ENCODE results near the gene ALMS1.

Gene ALMS1

GRCh38 chr2:73611193-73611592 is 225.6 kb downstream of the ALMS1 start:
- Histone ChIP-seq H3K36me3 (ENCODE audit: low read length) (no peaks in the 10 kb centered on the region), H3K4me2 (ENCODE audit: low read depth, low read length, poor library complexity, severe bottlenecking) (no peak overlapping the region), H3K9me3 (ENCODE audit: insufficient read depth, low read length) (no peaks in the 10 kb centered on the region), H3K27me3 (ENCODE audit: low read length) (no peaks in the 10 kb centered on the region), H2AFZ (ENCODE audit: low read depth, low read length, severe bottlenecking) (no peak overlapping the region), H3K27ac (ENCODE audit: low read depth, low read length) (no peak overlapping the region), H3K79me2 (ENCODE audit: insufficient read depth, low read length) (no peaks in the 10 kb centered on the region), H3K4me3 (ENCODE audit: insufficient read depth, low read length, poor library complexity, severe bottlenecking) (no peak overlapping the region), H3K9me2 (replicated peaks; ENCODE audit: insufficient read depth, low read length) (no peaks in the 10 kb centered on the region), H4K20me1 (ENCODE audit: low read depth, low read length) (no peaks in the 10 kb centered on the region), H3F3A (ENCODE audit: insufficient read depth) (no peaks in the 10 kb centered on the region), H3K9ac (ENCODE audit: low read length) (no peak overlapping the region)
- TF ChIP-seq, protein P1, sequence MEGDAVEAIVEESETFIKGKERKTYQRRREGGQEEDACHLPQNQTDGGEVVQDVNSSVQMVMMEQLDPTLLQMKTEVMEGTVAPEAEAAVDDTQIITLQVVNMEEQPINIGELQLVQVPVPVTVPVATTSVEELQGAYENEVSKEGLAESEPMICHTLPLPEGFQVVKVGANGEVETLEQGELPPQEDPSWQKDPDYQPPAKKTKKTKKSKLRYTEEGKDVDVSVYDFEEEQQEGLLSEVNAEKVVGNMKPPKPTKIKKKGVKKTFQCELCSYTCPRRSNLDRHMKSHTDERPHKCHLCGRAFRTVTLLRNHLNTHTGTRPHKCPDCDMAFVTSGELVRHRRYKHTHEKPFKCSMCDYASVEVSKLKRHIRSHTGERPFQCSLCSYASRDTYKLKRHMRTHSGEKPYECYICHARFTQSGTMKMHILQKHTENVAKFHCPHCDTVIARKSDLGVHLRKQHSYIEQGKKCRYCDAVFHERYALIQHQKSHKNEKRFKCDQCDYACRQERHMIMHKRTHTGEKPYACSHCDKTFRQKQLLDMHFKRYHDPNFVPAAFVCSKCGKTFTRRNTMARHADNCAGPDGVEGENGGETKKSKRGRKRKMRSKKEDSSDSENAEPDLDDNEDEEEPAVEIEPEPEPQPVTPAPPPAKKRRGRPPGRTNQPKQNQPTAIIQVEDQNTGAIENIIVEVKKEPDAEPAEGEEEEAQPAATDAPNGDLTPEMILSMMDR (IDR thresholded peaks at IDR 0.05; ENCODE audit: insufficient read depth, low read length, poor library complexity, severe bottlenecking): no peak
- no peak for TF ChIP-seq EZH2phosphoT487 (conservative IDR thresholded peaks at IDR 0.05; ENCODE audit: low read length)

DNA sequence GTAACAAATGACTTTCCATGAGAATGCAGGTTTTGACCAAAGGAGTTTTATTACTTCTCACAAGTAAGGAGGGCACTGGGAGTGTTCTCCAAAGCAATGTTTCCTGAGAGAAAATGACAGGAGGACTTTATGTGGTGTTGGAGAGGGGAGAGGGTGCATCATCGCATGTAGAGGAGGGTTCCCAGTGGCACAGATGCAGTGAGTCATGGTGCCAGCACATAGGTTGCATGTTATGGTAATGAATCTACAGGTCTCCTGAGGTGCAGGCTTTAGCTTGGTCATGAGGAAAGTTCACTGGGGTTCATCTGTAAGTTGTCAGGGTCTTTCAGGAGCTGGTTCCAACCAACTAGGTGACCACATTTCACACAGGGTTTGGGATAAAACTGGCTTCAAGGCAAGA is 226.2 kb downstream of the ALMS1 start:
- Histone ChIP-seq H3K9me3 (ENCODE audit: insufficient read depth, low read length) (no peaks in the 10 kb centered on the region), H3F3A (ENCODE audit: insufficient read depth) (no peaks in the 10 kb centered on the region), H4K20me1 (ENCODE audit: low read depth, low read length) (no peaks in the 10 kb centered on the region), H3K27me3 (ENCODE audit: low read length) (no peaks in the 10 kb centered on the region), H2AFZ (ENCODE audit: low read depth, low read length, severe bottlenecking) (no peak overlapping the region), H3K4me3 (ENCODE audit: insufficient read depth, low read length, poor library complexity, severe bottlenecking) (no peak overlapping the region), H3K4me2 (ENCODE audit: low read depth, low read length, poor library complexity, severe bottlenecking) (no peak overlapping the region), H3K36me3 (ENCODE audit: low read length) (no peaks in the 10 kb centered on the region), H3K27ac (ENCODE audit: low read depth, low read length) (no peak overlapping the region), H3K9ac (ENCODE audit: low read length) (no peak overlapping the region), H3K79me2 (ENCODE audit: insufficient read depth, low read length) (no peaks in the 10 kb centered on the region), H3K9me2 (replicated peaks; ENCODE audit: insufficient read depth, low read length) (no peaks in the 10 kb centered on the region)
- TF ChIP-seq, protein P1 (IDR thresholded peaks at IDR 0.05; ENCODE audit: insufficient read depth, low read length, poor library complexity, severe bottlenecking): no peak
- TF ChIP-seq EZH2phosphoT487 (conservative IDR thresholded peaks at IDR 0.05; ENCODE audit: low read length): no peak

GRCh38 chr2:73614105-73614504 is 228.5 kb downstream of the ALMS1 start:
- Histone ChIP-seq H3K9me2 (replicated peaks; ENCODE audit: insufficient read depth, low read length) (no peaks in the 10 kb centered on the region), H3K27ac (ENCODE audit: low read depth, low read length) (no peak overlapping the region), H3K9me3 (ENCODE audit: insufficient read depth, low read length) (no peaks in the 10 kb centered on the region), H3K4me3 (ENCODE audit: insufficient read depth, low read length, poor library complexity, severe bottlenecking) (no peak overlapping the region), H3K9ac (ENCODE audit: low read length) (no peak overlapping the region), H3K79me2 (ENCODE audit: insufficient read depth, low read length) (no peaks in the 10 kb centered on the region), H4K20me1 (ENCODE audit: low read depth, low read length) (no peaks in the 10 kb centered on the region), H3K36me3 (ENCODE audit: low read length) (no peaks in the 10 kb centered on the region), H2AFZ (ENCODE audit: low read depth, low read length, severe bottlenecking) (no peak overlapping the region), H3F3A (ENCODE audit: insufficient read depth) (no peaks in the 10 kb centered on the region), H3K27me3 (ENCODE audit: low read length) (no peaks in the 10 kb centered on the region), H3K4me2 (ENCODE audit: low read depth, low read length, poor library complexity, severe bottlenecking) (no peak overlapping the region)
- no peak for TF ChIP-seq EZH2phosphoT487 (conservative IDR thresholded peaks at IDR 0.05; ENCODE audit: low read length)
- TF ChIP-seq, protein P1 (IDR thresholded peaks at IDR 0.05; ENCODE audit: insufficient read depth, low read length, poor library complexity, severe bottlenecking): no peak
